ENCODE data around the gene ACADL. TPM values are rescaled to one million over a fixed set of nuclear protein-coding genes. Genes with fewer than 3 reads are reported as not detected.
A peak's percentile ranks its signal among the peaks of the same experiment; 100 is the strongest.

ACADL gene
- total RNA-seq (2013) = not detected
- polyA plus RNA-seq = not detected
- not detected in 2 replicates for polyA minus RNA-seq
- 0 to 3.0 (median 0.08) reads per million in 11 experiments for total RNA-seq

GRCh38 chr2:210224941-210225672, at the start of gene ACADL:
Gene ACADL (minus strand): TSS chr2:210225447. CDS start chr2:210225263, 184 bp downstream.
- peaks cover 8% of the 10 kb centered on the region for H3K4me1 Mint-ChIP-seq
- under 1% methylated on average over 63 of the region's 69 CpGs for WGBS (ENCODE audit: insufficient coverage)
- Histone ChIP-seq H3K9me3 (replicated peaks in 1 of 2; ENCODE audit: control insufficient read depth in 1 of 2, insufficient read depth in 1 of 2, low read length in 2 of 2) (peaks cover 0 to 4% of the 10 kb centered on the region in 2 donors), H2AFZ (ENCODE audit: insufficient read depth, low read depth, low read length, poor library complexity, severe bottlenecking) (peak within 1 kb of the TSS; percentile 35), H3K79me2 (ENCODE audit: insufficient read depth, low read length) (no peaks in the 10 kb centered on the region), H3K4me3 (replicated peaks in 1 of 3; ENCODE audit: low read depth in 2 of 3, low read length in 3 of 3) (peak within 1 kb of the TSS in 1 of 3 experiments; percentile 50), H3K9ac (ENCODE audit: insufficient read depth, low read length, poor library complexity, severe bottlenecking) (no peak within 1 kb of the TSS), H3K27ac (ENCODE audit: low read depth in 1 of 2, low read length in 2 of 2) (no peak within 1 kb of the TSS), H3K36me3 (replicated peaks in 1 of 2; ENCODE audit: control insufficient read depth in 1 of 2, insufficient read depth in 2 of 2, low read length in 2 of 2) (no peaks in the 10 kb centered on the region), H3K27me3 (ENCODE audit: control insufficient read depth in 2 of 2, insufficient read depth in 2 of 2, low read length in 2 of 2) (peaks cover 34 to 51% of the 10 kb centered on the region in 2 donors), H4K20me1 (ENCODE audit: insufficient read depth, low read length) (no peaks in the 10 kb centered on the region), H3K4me1 (ENCODE audit: control insufficient read depth in 1 of 2, insufficient read depth in 2 of 2, low read length in 2 of 2) (peaks cover 8% of the 10 kb centered on the region in 2 donors), H3K4me2 (replicated peaks; ENCODE audit: extremely low read depth, low read length, poor library complexity, severe bottlenecking) (peak within 1 kb of the TSS; percentile 59)
- peak within 1 kb of the TSS in 2 of 7 donors; percentile 35 to 59 for H3K27ac Mint-ChIP-seq
- H3K9me3 Mint-ChIP-seq = peaks cover 0 to 4% (median 0%) of the 10 kb centered on the region in 7 donors
- TF ChIP-seq CTCF (IDR thresholded peaks at IDR 0.05) = no peak
- peaks cover 43 to 59% (median 51%) of the 10 kb centered on the region in 3 donors for H3K27me3 Mint-ChIP-seq (ENCODE audit: low read depth in 3 of 3)
- intact Hi-C loops (cut with micrococcal nuclease) = no loop called here
- H3K36me3 Mint-ChIP-seq = no peaks in the 10 kb centered on the region
- peak within 1 kb of the TSS; percentile 13 to 83 for H3K4me3 Mint-ChIP-seq
- DNase-seq = no peak

- Histone ChIP-seq H3K9me3 (replicated peaks in 1 of 2; ENCODE audit: control insufficient read depth in 1 of 2, insufficient read depth in 1 of 2, low read length in 2 of 2) (no peaks in the 10 kb centered on the region), H3K4me1 (ENCODE audit: control insufficient read depth in 1 of 2, insufficient read depth in 2 of 2, low read length in 2 of 2) (no peaks in the 10 kb centered on the region), H3K4me3 (replicated peaks in 1 of 3; ENCODE audit: low read depth in 2 of 3, low read length in 3 of 3) (no peak overlapping the region), H3K36me3 (replicated peaks in 1 of 2; ENCODE audit: control insufficient read depth in 1 of 2, insufficient read depth in 2 of 2, low read length in 2 of 2) (no peaks in the 10 kb centered on the region), H4K20me1 (ENCODE audit: insufficient read depth, low read length) (no peaks in the 10 kb centered on the region), H3K4me2 (replicated peaks; ENCODE audit: extremely low read depth, low read length, poor library complexity, severe bottlenecking) (no peak overlapping the region), H3K27ac (ENCODE audit: low read depth in 1 of 2, low read length in 2 of 2) (no peak overlapping the region), H2AFZ (ENCODE audit: insufficient read depth, low read depth, low read length, poor library complexity, severe bottlenecking) (no peak overlapping the region), H3K79me2 (ENCODE audit: insufficient read depth, low read length) (no peaks in the 10 kb centered on the region), H3K9ac (ENCODE audit: insufficient read depth, low read length, poor library complexity, severe bottlenecking) (no peak overlapping the region), H3K27me3 (ENCODE audit: control insufficient read depth in 2 of 2, insufficient read depth in 2 of 2, low read length in 2 of 2) (no peaks in the 10 kb centered on the region)
- H3K36me3 Mint-ChIP-seq = no peaks in the 10 kb centered on the region
- no peaks in the 10 kb centered on the region for H3K4me1 Mint-ChIP-seq
- H3K9me3 Mint-ChIP-seq = peaks cover 0 to 2% (median 0%) of the 10 kb centered on the region in 7 donors
- no peak for TF ChIP-seq CTCF (IDR thresholded peaks at IDR 0.05)
- H3K27ac Mint-ChIP-seq = no peak overlapping the region
- intact Hi-C loops (cut with micrococcal nuclease) = no loop called here
- H3K4me3 Mint-ChIP-seq = no peak overlapping the region
- no peak for DNase-seq
- H3K27me3 Mint-ChIP-seq (ENCODE audit: low read depth in 3 of 3) = peaks cover 0 to 5% (median 0%) of the 10 kb centered on the region in 3 donors
These were observed 46.1 kb upstream of the ACADL start for GRCh38 chr2:210271300-210271699.
